ENCODE results near the gene FCHO2. TPM values are rescaled to one million over a fixed set of nuclear protein-coding genes. Genes with fewer than 3 reads are reported as not detected.

FCHO2 gene
- total and polyA plus RNA-seq, 2 of the 8 experiments (the other 6 are each of a cell fraction or from before 2014, with no cell fraction given), result 4.3 to 15.7 TPM

DNA sequence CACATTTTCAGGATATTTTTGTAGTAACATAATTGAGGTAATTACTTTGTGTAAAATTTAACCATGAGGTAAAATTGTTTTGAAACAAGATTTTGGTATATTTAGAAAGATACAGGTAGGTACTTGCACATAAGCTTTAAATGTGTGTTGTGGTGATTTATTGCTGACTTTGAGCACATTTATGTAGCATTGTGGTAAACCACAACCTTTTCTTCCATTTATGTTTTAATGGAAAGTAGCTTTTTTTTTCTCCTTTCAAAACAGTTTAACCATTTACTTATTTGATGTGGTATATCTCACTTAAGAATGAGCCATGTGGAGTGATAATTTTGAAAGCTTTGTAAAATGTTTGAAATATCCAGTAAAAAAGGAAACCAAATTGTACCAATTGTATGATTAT, 35.6 kb downstream of the FCHO2 start:
- ChIA-PET CTCF (ENCODE audit: partially characterized antibody) (no interaction called here), POLR2A (ENCODE audit: partially characterized antibody) (no interaction called here)
- no peak overlapping the region for H3K4me2 ChIP-seq (ENCODE audit: insufficient read depth in 1 of 2, low read depth in 2 of 2, low read length in 2 of 2)
- no peak overlapping the region for H3K27ac ChIP-seq (ENCODE audit: low read depth, low read length)
- H3K56ac ChIP-seq (replicated peaks; ENCODE audit: insufficient read length, low read depth, low read length), result no peak overlapping the region
- no peaks in the 10 kb centered on the region for H3K79me1 ChIP-seq (ENCODE audit: low read depth, low read length)
- no peak overlapping the region for H2BK20ac ChIP-seq (ENCODE audit: low read length)
- no peak overlapping the region for H3K14ac ChIP-seq (ENCODE audit: insufficient read length)
- no peaks in the 10 kb centered on the region for H3K36me3 ChIP-seq (ENCODE audit: control insufficient read depth in 2 of 4, insufficient read depth in 4 of 4, low read length in 3 of 4)
- no peak overlapping the region for H4K91ac ChIP-seq (replicated peaks; ENCODE audit: insufficient read length, low read length)
- H3K4ac ChIP-seq (replicated peaks; ENCODE audit: insufficient read length, low read depth, low read length), result no peak overlapping the region
- H3K4me3 ChIP-seq (ENCODE audit: extremely low read depth in 1 of 4, insufficient read depth in 2 of 4, low read depth in 3 of 4, low read length in 4 of 4), result no peak overlapping the region
- DNase-seq (ENCODE audit: low read depth in 1 of 2, low spot score in 2 of 2) (no peak), FAIRE-seq (no peak)
- no peak overlapping the region for H4K8ac ChIP-seq (ENCODE audit: extremely low read depth, insufficient read depth, low read length)
- no peak overlapping the region for H2AFZ ChIP-seq (ENCODE audit: low read length)
- H3K23me2 ChIP-seq (ENCODE audit: low read depth, low read length), result no peaks in the 10 kb centered on the region
- H3K23ac ChIP-seq (ENCODE audit: insufficient read length), result no peak overlapping the region
- H3K18ac ChIP-seq (ENCODE audit: extremely low read depth, low read length), result no peak overlapping the region
- no peak overlapping the region for H2BK120ac ChIP-seq (replicated peaks; ENCODE audit: low read depth, low read length)
- TF ChIP-seq SP1 (IDR thresholded peaks at IDR 0.05; ENCODE audit: low read depth, low read length) (no peak), SP4 (IDR thresholded peaks at IDR 0.05; ENCODE audit: low read length) (no peak), SAP30 (IDR thresholded peaks at IDR 0.05; ENCODE audit: insufficient read depth, insufficient replicate concordance, low read length) (no peak), PHF8 (conservative IDR thresholded peaks at IDR 0.05; ENCODE audit: low read depth, low read length) (no peak), CHD2 (IDR thresholded peaks at IDR 0.05; ENCODE audit: low read length) (no peak), TEAD4 (IDR thresholded peaks at IDR 0.05; ENCODE audit: low read depth, low read length) (no peak), ASH2L (IDR thresholded peaks at IDR 0.05; ENCODE audit: low read length) (no peak)
- TF ChIP-seq, protein P1, sequence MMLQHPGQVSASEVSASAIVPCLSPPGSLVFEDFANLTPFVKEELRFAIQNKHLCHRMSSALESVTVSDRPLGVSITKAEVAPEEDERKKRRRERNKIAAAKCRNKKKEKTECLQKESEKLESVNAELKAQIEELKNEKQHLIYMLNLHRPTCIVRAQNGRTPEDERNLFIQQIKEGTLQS (IDR thresholded peaks at IDR 0.05; ENCODE audit: insufficient read depth, low read depth, low read length), result no peak
- TF ChIP-seq, protein P2, sequence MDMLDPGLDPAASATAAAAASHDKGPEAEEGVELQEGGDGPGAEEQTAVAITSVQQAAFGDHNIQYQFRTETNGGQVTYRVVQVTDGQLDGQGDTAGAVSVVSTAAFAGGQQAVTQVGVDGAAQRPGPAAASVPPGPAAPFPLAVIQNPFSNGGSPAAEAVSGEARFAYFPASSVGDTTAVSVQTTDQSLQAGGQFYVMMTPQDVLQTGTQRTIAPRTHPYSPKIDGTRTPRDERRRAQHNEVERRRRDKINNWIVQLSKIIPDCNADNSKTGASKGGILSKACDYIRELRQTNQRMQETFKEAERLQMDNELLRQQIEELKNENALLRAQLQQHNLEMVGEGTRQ (IDR thresholded peaks at IDR 0.05; ENCODE audit: low read length), result no peak
- H3K9ac ChIP-seq (replicated peaks in 1 of 4; ENCODE audit: extremely low read depth in 1 of 4, low read depth in 3 of 4, low read length in 3 of 4), result no peak overlapping the region
- no peak overlapping the region for H4K5ac ChIP-seq (ENCODE audit: insufficient read length, low read depth, low read length)
- no peaks in the 10 kb centered on the region for H3K27me3 ChIP-seq (replicated peaks in 1 of 4; ENCODE audit: control insufficient read depth in 3 of 4, extremely low read depth in 1 of 4, insufficient read depth in 3 of 4, low read length in 3 of 4)
- no peaks in the 10 kb centered on the region for H3K9me3 ChIP-seq (ENCODE audit: insufficient read depth in 2 of 2, low read depth in 1 of 2, low read length in 1 of 2)
- H2AK5ac ChIP-seq (ENCODE audit: low read depth, low read length), result no peak overlapping the region
- no peak overlapping the region for H2BK5ac ChIP-seq (ENCODE audit: low read depth, low read length)
- H2BK12ac ChIP-seq (ENCODE audit: low read depth, low read length), result no peak overlapping the region
- H3K4me1 ChIP-seq (replicated peaks in 1 of 4; ENCODE audit: control insufficient read depth in 3 of 4, insufficient read depth in 4 of 4, low read length in 3 of 4), result no peaks in the 10 kb centered on the region
- no peak overlapping the region for H2BK15ac ChIP-seq (ENCODE audit: low read length)
- H3K79me2 ChIP-seq (ENCODE audit: control insufficient read depth in 1 of 2, insufficient read depth in 2 of 2, low read length in 2 of 2), result no peaks in the 10 kb centered on the region
- no peaks in the 10 kb centered on the region for H4K20me1 ChIP-seq (replicated peaks in 1 of 2; ENCODE audit: control insufficient read depth in 1 of 2, insufficient read depth in 2 of 2, low read length in 2 of 2)
